ENCODE results near the gene PLD2.

DNA sequence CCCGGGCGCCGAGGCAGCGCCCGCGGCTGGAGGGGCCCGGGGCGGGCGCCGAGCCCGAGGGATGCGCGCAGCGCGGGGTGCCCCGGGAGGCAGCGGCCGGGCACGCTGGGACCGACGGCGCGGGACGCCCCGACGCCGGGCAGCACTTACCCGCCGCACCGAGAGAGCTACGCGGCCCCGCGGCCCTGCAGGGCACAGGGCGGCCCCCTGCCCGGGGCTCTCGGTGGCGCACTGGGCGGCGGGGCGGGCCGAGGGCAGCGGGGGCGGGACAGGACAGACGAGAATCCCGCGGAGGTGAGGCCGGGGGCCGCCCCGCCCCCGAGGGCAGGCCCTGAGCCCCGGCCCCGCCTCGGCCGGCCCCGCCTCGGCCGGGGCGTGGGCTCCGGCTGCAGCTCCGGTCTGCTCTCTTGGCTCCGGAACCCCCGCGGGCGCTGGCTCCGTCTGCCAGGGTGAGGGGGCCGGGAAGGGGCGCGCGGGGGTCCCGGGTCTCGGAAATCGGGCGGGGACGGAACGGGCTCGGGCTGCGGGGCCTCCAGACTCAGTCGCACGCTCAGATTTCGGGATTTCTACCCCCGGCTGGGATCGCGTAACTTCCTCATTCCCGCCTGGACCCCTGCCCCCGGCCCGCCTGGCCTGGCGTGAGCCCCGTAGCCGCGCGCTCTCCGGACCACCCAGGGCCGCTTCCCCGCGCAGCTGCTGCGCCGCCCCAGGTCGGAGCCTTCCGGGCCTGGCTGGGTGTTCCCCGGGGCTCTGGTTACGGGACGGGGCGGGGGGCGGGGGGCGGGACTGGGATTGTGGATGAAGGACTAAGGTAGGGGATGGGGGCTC is at the start of gene PLD2:
- no peak for TF ChIP-seq GATA2 (IDR thresholded peaks at IDR 0.05; ENCODE audit: low read depth, low read length)
- TF ChIP-seq GATA3 (IDR thresholded peaks at IDR 0.05; ENCODE audit: low read depth, low read length) = no peak

Measured in SH-SY5Y (cell line).